Ammon's horn (tissue), 1 donor: ENCODE measurements around the gene AOAH.

ENCODE experiments used
- DNase-seq: peaks from one replicate; pipeline ENCODE4 v3.0.0-alpha.2; 2016; ENCODE audit warnings: low spot score

The AOAH gene

GRCh38 chr7:36630112-36630650 lies 94.1 kb downstream of the AOAH start:
- no peak for DNase-seq

GRCh38 chr7:36629351-36629750 lies 94.9 kb downstream of the AOAH start:
- DNase-seq = no peak

GRCh38 chr7:36627836-36628235 lies 96.5 kb downstream of the AOAH start:
- no peak for DNase-seq

- no peak for DNase-seq
Observed at GRCh38 chr7:36626111-36626510, 98.2 kb downstream of the AOAH start.

GRCh38 chr7:36625247-36625646 lies 99.0 kb downstream of the AOAH start:
- no peak for DNase-seq

- no peak for DNase-seq
Observed at GRCh38 chr7:36623247-36623646, 101.0 kb downstream of the AOAH start.

- no peak for DNase-seq
Observed at GRCh38 chr7:36621396-36621795, 102.9 kb downstream of the AOAH start.

GRCh38 chr7:36620166-36620708 lies 104.1 kb downstream of the AOAH start:
- no peak for DNase-seq

- no peak for DNase-seq
Observed at GRCh38 chr7:36617408-36617807, 106.9 kb downstream of the AOAH start.

GRCh38 chr7:36615852-36616540 lies 108.3 kb downstream of the AOAH start:
- DNase-seq = no peak

- DNase-seq = no peak
Observed at GRCh38 chr7:36614959-36615358, 109.3 kb downstream of the AOAH start.

GRCh38 chr7:36613031-36613614 lies 111.2 kb downstream of the AOAH start:
- no peak for DNase-seq

- DNase-seq = no peak
Observed at GRCh38 chr7:36611703-36612102, 112.6 kb downstream of the AOAH start.

- DNase-seq = no peak
Observed at GRCh38 chr7:36607721-36608095, 116.6 kb downstream of the AOAH start.

- peak; percentile 47 for DNase-seq
Observed at GRCh38 chr7:36606976-36607720, 117.1 kb downstream of the AOAH start.

GRCh38 chr7:36606153-36606975 lies 117.9 kb downstream of the AOAH start:
- DNase-seq = no peak

- no peak for DNase-seq
Observed at GRCh38 chr7:36605261-36606051, 118.8 kb downstream of the AOAH start.

GRCh38 chr7:36604806-36605205 lies 119.5 kb downstream of the AOAH start:
- DNase-seq = no peak

- DNase-seq = no peak
Observed at GRCh38 chr7:36602934-36603887, 121.1 kb downstream of the AOAH start.

- DNase-seq = no peak
Observed at GRCh38 chr7:36602511-36602910, 121.8 kb downstream of the AOAH start.
